ENCODE measurements around the gene CTSO. TPM values are rescaled to one million over a fixed set of nuclear protein-coding genes. Genes with fewer than 3 reads are reported as not detected.

The CTSO gene
- total RNA-seq, 3 donors from 2014 or later (not counting 1 experiment from before 2014, with no cell fraction given): 20.3 to 25.2 (median 22.2) TPM

DNA sequence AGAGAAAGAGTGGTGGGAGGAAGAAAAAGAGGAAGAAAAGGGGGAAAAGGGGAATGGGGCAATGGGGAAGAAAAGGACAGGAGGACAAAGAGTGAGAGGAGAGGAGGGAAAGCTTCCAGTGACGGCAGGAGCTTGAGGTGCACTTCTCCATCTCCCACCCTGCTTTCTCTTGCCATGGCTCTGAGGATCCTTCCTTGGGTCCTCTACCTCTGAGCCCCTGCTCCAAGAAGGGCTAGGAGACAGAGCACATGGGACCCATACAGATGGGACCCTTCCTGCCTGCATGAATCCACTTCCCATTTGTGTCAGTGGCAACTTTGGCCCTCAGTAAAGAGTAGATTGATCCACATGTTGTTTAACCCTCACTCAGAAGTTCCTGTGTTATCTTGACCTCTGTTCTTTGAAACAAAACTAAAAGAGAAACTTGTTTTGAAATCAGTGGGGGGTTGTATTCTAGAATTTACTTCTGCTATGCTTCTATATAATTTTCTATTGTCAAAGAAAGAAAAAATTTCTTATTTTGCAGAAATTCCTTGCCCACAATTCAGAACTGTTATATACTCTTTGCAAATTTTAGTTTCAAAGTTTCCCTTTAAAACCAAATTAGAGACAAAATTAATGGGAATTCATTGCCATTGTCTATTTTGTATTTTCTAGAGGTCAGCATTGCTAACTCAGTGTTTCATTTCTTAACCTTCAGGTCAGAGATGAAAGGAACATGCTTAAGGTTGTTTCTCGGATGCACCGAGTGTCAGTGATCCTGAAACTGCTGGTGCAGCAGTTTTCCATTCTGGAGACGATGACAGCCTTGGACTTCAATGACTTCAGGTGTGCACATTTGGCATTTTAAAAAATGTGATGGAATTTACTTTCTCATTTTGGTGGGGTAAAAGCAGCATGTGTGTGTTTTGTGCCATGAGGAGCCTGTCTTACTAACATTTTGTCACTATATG, 45.2 kb downstream of the CTSO start:
- Mint-ChIP-seq H3K4me3 (no peak overlapping the region), H3K27ac (no peak overlapping the region), H3K36me3 (no peaks in the 10 kb centered on the region), H3K4me1 (no peaks in the 10 kb centered on the region), H3K27me3 (ENCODE audit: low read depth in 2 of 2) (peaks cover 3 to 25% of the 10 kb centered on the region in 2 donors), H3K9me3 (peaks cover 0 to 3% of the 10 kb centered on the region in 2 donors)
- no peaks in the 10 kb centered on the region for H3K27me3 ChIP-seq (ENCODE audit: control insufficient read depth, insufficient read depth, low read length)
- H3K27ac ChIP-seq (ENCODE audit: low read length): no peak overlapping the region
- ATAC-seq: no peak
- DNase-seq: no peak
- intact Hi-C loops (cut with micrococcal nuclease): no loop called here
- no peaks in the 10 kb centered on the region for H3K9me3 ChIP-seq (ENCODE audit: control insufficient read depth, insufficient read depth, low read length)
- no peak overlapping the region for H3K4me3 ChIP-seq (ENCODE audit: low read length)
- TF ChIP-seq, protein P1, sequence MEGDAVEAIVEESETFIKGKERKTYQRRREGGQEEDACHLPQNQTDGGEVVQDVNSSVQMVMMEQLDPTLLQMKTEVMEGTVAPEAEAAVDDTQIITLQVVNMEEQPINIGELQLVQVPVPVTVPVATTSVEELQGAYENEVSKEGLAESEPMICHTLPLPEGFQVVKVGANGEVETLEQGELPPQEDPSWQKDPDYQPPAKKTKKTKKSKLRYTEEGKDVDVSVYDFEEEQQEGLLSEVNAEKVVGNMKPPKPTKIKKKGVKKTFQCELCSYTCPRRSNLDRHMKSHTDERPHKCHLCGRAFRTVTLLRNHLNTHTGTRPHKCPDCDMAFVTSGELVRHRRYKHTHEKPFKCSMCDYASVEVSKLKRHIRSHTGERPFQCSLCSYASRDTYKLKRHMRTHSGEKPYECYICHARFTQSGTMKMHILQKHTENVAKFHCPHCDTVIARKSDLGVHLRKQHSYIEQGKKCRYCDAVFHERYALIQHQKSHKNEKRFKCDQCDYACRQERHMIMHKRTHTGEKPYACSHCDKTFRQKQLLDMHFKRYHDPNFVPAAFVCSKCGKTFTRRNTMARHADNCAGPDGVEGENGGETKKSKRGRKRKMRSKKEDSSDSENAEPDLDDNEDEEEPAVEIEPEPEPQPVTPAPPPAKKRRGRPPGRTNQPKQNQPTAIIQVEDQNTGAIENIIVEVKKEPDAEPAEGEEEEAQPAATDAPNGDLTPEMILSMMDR (IDR thresholded peaks at IDR 0.05): no peak
- no peaks in the 10 kb centered on the region for H3K36me3 ChIP-seq (ENCODE audit: control insufficient read depth, insufficient read depth, low read length)
- H3K4me1 ChIP-seq (ENCODE audit: control insufficient read depth, insufficient read depth, low read length): no peaks in the 10 kb centered on the region
- 87% methylated on average over 4 of the region's 4 CpGs for WGBS (ENCODE audit: insufficient coverage)

GRCh38 chr4:155907556-155907955, 46.1 kb downstream of the CTSO start:
- WGBS (ENCODE audit: insufficient coverage): 100% methylated on average over 1 of the region's 1 CpG

DNA sequence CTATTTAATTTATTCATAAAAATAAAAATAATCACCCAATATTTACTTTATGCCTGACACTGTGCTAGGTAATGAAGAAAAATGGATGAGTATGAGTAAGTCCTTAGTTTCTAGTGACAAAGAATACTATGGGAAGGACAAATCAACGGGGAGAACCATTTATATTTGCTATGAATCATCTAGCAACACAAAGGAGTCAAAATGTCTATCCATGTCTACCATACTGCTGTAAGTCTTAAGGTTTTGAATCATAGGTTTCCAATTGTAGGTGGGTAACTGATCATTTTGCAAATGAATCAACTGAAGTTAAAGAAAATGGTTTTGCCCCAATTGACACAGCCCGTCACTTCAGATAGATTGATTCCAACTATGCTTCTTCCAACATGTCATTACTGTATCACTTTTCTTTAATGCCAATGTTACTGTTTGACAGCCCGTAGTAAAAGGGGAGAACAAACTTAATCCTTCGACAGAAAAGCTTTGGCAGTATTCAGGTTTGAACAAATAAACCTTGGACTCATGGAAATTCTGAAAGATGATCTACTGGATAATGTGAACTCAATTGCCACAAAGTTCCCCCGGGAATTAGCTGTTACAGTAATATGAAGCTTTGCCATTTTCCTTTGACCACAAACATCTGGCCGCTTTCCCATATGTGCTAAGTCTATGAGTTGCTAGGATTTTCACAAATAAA, 47.0 kb downstream of the CTSO start:
- H3K9me3 ChIP-seq (ENCODE audit: control insufficient read depth, insufficient read depth, low read length): no peaks in the 10 kb centered on the region
- ATAC-seq: no peak
- no peaks in the 10 kb centered on the region for H3K9me3 Mint-ChIP-seq
- no peaks in the 10 kb centered on the region for H3K4me1 Mint-ChIP-seq
- H3K27ac ChIP-seq (ENCODE audit: low read length): no peak overlapping the region
- H3K27me3 Mint-ChIP-seq (ENCODE audit: low read depth in 2 of 2): peaks cover 0 to 15% of the 10 kb centered on the region in 2 donors
- H3K4me1 ChIP-seq (ENCODE audit: control insufficient read depth, insufficient read depth, low read length): no peaks in the 10 kb centered on the region
- H3K4me3 ChIP-seq (ENCODE audit: low read length): no peak overlapping the region
- H3K27me3 ChIP-seq (ENCODE audit: control insufficient read depth, insufficient read depth, low read length): no peaks in the 10 kb centered on the region
- no peak overlapping the region for H3K4me3 Mint-ChIP-seq
- no peaks in the 10 kb centered on the region for H3K36me3 ChIP-seq (ENCODE audit: control insufficient read depth, insufficient read depth, low read length)
- no peak for DNase-seq
- H3K36me3 Mint-ChIP-seq: no peaks in the 10 kb centered on the region
- WGBS (ENCODE audit: insufficient coverage): 93% methylated on average over 4 of the region's 6 CpGs
- no peak overlapping the region for H3K27ac Mint-ChIP-seq
- intact Hi-C loops (cut with micrococcal nuclease): no loop called here
- TF ChIP-seq, protein P1 (IDR thresholded peaks at IDR 0.05): no peak

More at GRCh38 chr4:155907556-155907955, 46.1 kb downstream of the CTSO start:
- no peaks in the 10 kb centered on the region for H3K9me3 Mint-ChIP-seq
- H3K4me3 Mint-ChIP-seq: no peak overlapping the region
- H3K27me3 Mint-ChIP-seq (ENCODE audit: low read depth in 2 of 2): peaks cover 0 to 18% of the 10 kb centered on the region in 2 donors
- intact Hi-C loops (cut with micrococcal nuclease): no loop called here
- no peaks in the 10 kb centered on the region for H3K4me1 Mint-ChIP-seq
- DNase-seq: no peak
- ATAC-seq: no peak
- no peak overlapping the region for H3K27ac Mint-ChIP-seq
- Histone ChIP-seq H3K4me3 (ENCODE audit: low read length) (no peak overlapping the region), H3K27me3 (ENCODE audit: control insufficient read depth, insufficient read depth, low read length) (no peaks in the 10 kb centered on the region), H3K27ac (ENCODE audit: low read length) (no peak overlapping the region), H3K4me1 (ENCODE audit: control insufficient read depth, insufficient read depth, low read length) (no peaks in the 10 kb centered on the region), H3K36me3 (ENCODE audit: control insufficient read depth, insufficient read depth, low read length) (no peaks in the 10 kb centered on the region), H3K9me3 (ENCODE audit: control insufficient read depth, insufficient read depth, low read length) (no peaks in the 10 kb centered on the region)
- no peaks in the 10 kb centered on the region for H3K36me3 Mint-ChIP-seq
- TF ChIP-seq, protein P1 (IDR thresholded peaks at IDR 0.05): no peak
